BLaER1 treated with 17β-estradiol and CSF1 and Interleukin-3, amounts not matched to agents 10 nM and 100 nM (cell line): ENCODE data around the gene PAPOLB.

Source experiments
- H3K27ac ChIP-seq, 11 experiments: shearing (Covaris generic); formaldehyde crosslinking; 2 replicates each; pipeline ENCODE4 v1.8.1; 2022
- H3K27me3 ChIP-seq, 11 experiments: shearing (Covaris generic); formaldehyde crosslinking; 2 replicates each; pipeline ENCODE4 v1.8.1; 2022
- H3K36me3 ChIP-seq, 11 experiments: shearing (Covaris generic); formaldehyde crosslinking; 2 replicates each; pipeline ENCODE4 v1.8.1; 2022
- H3K4me1 ChIP-seq, 10 experiments: shearing (Covaris generic); formaldehyde crosslinking; 2 replicates each; pipeline ENCODE4 v1.8.1; 2022
- H3K4me2 ChIP-seq, 11 experiments: shearing (Covaris generic); formaldehyde crosslinking; 2 replicates each; pipeline ENCODE4 v1.8.1; 2022
- H3K4me3 ChIP-seq, 10 experiments: shearing (Covaris generic); formaldehyde crosslinking; 2 replicates each; pipeline ENCODE4 v1.8.1; 2022
- H3K9ac ChIP-seq, 11 experiments: shearing (Covaris generic); formaldehyde crosslinking; 2 replicates each; pipeline ENCODE4 v1.8.1; 2022
- H3K9me3 ChIP-seq, 11 experiments: shearing (Covaris generic); formaldehyde crosslinking; replicated peaks in 1 of 11; 2 replicates each; pipeline ENCODE4 v1.8.1; 2022
- H4K20me1 ChIP-seq, 11 experiments: shearing (Covaris generic); formaldehyde crosslinking; 2 replicates each; pipeline ENCODE4 v1.8.1; 2022
- Cebpa-rat ChIP-seq, 11 experiments: shearing (Covaris generic); IDR thresholded peaks; 2 replicates each; pipeline ENCODE4 v1.8.1; 2022

Gene PAPOLB

DNA sequence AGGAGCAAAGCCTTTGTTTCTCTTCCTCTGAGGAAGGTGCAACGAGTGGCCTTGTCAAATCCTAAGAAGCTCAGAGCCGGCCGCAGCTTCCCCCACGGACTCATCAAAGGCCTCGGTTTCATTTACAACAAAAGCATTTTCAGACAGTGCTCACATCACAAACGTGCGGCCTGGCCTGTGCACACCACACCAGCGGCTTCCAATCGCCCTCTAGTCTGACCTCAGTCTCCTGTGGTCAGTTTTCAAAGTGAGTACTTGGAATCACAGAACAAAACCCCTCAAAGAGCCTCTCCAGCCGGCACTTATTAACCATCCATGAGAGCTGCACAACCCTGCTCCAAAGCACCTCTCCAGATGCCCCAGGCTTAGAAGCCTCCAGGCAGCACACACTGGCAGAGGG is 18.4 kb upstream of the PAPOLB start:
- H3K4me1 ChIP-seq = peaks cover 27 to 70% (median 49%) of the 10 kb centered on the region in 10 experiments
- no peaks in the 10 kb centered on the region for H3K9me3 ChIP-seq
- peaks cover 0 to 5% (median 0%) of the 10 kb centered on the region in 11 experiments; a peak in 2 of 22 replicates for H4K20me1 ChIP-seq
- peak overlapping the region in 6 of 11 experiments; percentile 11 to 54 (median 40); a peak in 9 of 22 replicates for H3K27ac ChIP-seq
- H3K27me3 ChIP-seq = peaks cover 0 to 39% (median 0%) of the 10 kb centered on the region in 11 experiments; a peak in 8 of 22 replicates
- H3K4me2 ChIP-seq = peak overlapping the region; percentile 26 to 99 (median 83)
- peak overlapping the region in 3 of 10 experiments; percentile 23 to 33 (median 32); a peak in 6 of 20 replicates for H3K4me3 ChIP-seq
- H3K9ac ChIP-seq = peak overlapping the region in 8 of 11 experiments; percentile 19 to 68 (median 32); a peak in 13 of 22 replicates
- TF ChIP-seq Cebpa-rat (IDR thresholded peaks at IDR 0.05) = no peak
- H3K36me3 ChIP-seq = peaks cover 0 to 30% (median 15%) of the 10 kb centered on the region in 11 experiments; a peak in 11 of 22 replicates

DNA sequence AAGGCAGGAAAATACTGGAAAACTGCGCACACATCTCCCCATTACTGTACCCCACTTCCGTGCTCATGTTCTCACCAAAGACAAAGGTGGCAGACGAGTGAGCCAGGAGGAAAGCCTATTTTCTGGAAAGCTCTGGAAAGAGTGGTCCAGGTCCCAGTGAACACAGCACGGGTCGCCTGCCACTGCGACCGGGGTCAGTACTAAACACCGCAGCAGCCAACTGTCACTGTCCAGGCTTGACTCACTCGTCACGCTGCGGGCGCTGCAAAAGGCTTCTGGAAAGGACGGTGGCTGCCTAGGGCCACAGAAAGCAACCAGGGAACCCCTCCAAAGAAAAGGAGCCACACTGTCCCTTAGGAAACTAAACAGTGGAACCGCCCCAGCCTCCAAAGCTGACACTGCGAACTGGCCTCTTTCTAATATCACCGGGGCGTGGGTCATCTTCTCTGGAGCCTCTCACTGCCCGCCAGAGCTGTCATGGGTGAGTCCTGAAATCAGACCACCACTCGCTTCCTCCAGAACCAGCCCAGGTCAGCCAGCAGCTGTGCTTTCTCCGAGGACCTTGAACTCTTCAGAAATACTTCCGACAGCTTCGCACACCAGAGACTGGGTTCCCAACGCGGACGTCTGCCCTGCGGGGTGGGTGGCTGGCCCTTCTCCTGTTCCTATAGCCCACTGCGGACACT is 17.7 kb upstream of the PAPOLB start:
- peaks cover 27 to 70% (median 49%) of the 10 kb centered on the region in 10 experiments for H3K4me1 ChIP-seq
- H3K27ac ChIP-seq = peak overlapping the region in 6 of 11 experiments; percentile 11 to 54 (median 40); a peak in 9 of 22 replicates
- TF ChIP-seq Cebpa-rat (IDR thresholded peaks at IDR 0.05) = no peak

DNA sequence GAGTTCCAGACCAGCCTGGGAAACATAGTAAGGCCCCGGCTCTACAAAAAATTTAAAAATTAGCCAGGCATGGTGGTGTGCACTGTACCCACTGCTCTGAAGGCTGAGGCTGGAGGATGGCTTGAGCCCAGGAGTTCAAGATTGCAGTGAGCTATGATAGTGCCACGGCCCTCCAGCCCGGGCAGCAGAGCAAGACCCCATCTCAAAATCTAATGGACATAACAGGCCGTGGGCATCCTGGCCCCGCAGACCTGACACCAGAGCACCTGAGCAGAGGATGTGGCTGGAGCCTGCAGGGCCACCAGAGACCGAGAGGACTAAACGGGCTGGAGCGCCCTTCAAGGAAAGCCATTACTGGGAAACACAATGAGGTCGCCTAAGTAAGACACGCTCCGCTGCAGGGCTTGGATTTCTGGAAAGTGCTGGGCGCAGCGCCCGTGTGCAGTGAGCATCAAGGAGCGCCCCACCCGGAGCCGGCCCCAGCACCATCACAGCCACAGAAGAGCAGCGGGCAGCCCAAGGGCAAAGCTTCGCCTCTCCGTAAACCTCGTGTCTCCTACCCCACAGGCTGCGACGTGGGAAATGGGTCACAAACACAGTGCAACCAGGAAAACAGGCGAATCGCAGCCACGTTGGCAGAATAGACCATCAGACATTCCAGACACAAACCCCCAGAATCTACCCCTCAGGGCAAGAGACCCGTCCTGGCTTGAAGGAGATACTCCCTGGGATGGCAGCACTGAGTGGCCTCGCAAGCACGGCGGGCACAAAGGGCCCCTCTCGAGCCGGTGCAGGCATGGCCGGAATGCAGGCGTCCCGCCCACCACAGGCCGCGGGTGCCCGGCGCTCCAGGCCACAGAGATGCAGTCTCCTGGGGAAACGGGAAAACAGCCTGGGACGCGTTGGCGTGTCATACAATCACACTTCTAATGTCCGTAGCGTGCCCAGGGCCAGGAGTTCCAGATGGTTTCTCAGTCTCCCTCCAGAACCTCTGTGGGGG is 16.8 kb upstream of the PAPOLB start:
- Histone ChIP-seq H3K27ac (no peak overlapping the region), H3K9me3 (no peaks in the 10 kb centered on the region), H3K27me3 (peaks cover 0 to 39% (median 0%) of the 10 kb centered on the region in 11 experiments; a peak in 8 of 22 replicates), H3K36me3 (peaks cover 0 to 34% (median 15%) of the 10 kb centered on the region in 11 experiments; a peak in 11 of 22 replicates), H3K9ac (peak overlapping the region in 2 of 11 experiments; percentile 39 to 60; a peak in 1 of 22 replicates), H3K4me1 (peaks cover 27 to 72% (median 53%) of the 10 kb centered on the region in 10 experiments), H4K20me1 (peaks cover 0 to 5% (median 0%) of the 10 kb centered on the region in 11 experiments; a peak in 2 of 22 replicates), H3K4me2 (peak overlapping the region in 8 of 11 experiments; percentile 77 to 99 (median 84); a peak in 16 of 22 replicates), H3K4me3 (no peak overlapping the region)
- TF ChIP-seq Cebpa-rat (IDR thresholded peaks at IDR 0.05) = no peak

More for the DNA sequence above, 17.7 kb upstream of the PAPOLB start:
- H3K4me3 ChIP-seq = peak overlapping the region in 2 of 10 experiments; percentile 32 to 33; a peak in 5 of 20 replicates
- peak overlapping the region; percentile 26 to 99 (median 83) for H3K4me2 ChIP-seq
- no peaks in the 10 kb centered on the region for H3K9me3 ChIP-seq
- peak overlapping the region in 7 of 11 experiments; percentile 19 to 68 (median 36); a peak in 11 of 22 replicates for H3K9ac ChIP-seq
- H3K27me3 ChIP-seq = peaks cover 0 to 39% (median 0%) of the 10 kb centered on the region in 11 experiments; a peak in 8 of 22 replicates
- H3K36me3 ChIP-seq = peaks cover 0 to 31% (median 15%) of the 10 kb centered on the region in 11 experiments; a peak in 11 of 22 replicates
- peaks cover 0 to 5% (median 0%) of the 10 kb centered on the region in 11 experiments; a peak in 2 of 22 replicates for H4K20me1 ChIP-seq

DNA sequence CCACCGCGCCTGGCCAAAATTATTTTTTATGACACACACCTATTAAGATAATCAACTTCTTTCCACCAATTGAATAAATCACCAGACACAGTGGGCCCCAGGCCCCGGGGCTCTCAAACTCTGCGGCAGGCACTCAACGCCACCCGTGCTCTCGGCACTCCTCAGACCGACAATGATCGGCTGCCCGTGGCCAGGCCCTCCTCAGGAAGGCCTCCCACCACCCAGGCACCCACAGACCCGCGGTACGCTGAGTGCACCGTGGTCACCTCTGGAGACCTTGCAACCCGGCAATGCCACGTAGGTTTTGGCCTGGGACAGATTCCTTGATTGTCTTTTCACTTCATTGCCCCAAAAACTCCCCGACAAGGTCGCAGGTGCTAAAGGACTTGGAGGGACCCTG is 14.8 kb upstream of the PAPOLB start:
- peaks cover 29 to 79% (median 57%) of the 10 kb centered on the region in 10 experiments for H3K4me1 ChIP-seq

DNA sequence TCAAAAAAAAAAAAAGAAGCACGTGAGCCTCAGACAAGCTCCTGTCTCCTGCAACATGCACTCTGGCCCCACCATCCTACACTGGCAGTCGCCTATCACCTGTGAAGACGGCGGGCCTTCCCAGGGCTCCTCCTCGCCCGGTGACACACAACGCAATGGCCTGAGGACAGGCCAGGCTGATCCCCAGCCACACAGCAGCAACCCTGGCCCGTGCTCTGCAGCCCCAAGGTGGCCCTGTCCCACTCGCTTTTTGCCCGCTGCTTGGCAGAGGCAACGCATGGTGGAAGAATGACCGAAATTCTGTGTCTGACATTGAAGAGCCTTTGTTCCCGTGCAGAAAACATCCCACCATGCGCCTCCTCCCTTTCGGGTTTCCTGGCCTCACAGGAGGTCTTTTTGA is 13.6 kb upstream of the PAPOLB start:
- Histone ChIP-seq H3K36me3 (peaks cover 0 to 34% (median 15%) of the 10 kb centered on the region in 11 experiments; a peak in 11 of 22 replicates), H3K4me3 (no peak overlapping the region)
- TF ChIP-seq Cebpa-rat (IDR thresholded peaks at IDR 0.05) = no peak

More for the DNA sequence above, 14.8 kb upstream of the PAPOLB start:
- no peak for TF ChIP-seq Cebpa-rat (IDR thresholded peaks at IDR 0.05)
- Histone ChIP-seq H3K9ac (no peak overlapping the region), H3K27me3 (peaks cover 0 to 41% (median 8%) of the 10 kb centered on the region in 11 experiments; a peak in 13 of 22 replicates), H3K4me3 (no peak overlapping the region), H3K27ac (no peak overlapping the region), H3K4me2 (no peak overlapping the region), H3K9me3 (no peaks in the 10 kb centered on the region), H3K36me3 (peaks cover 0 to 34% (median 15%) of the 10 kb centered on the region in 11 experiments; a peak in 11 of 22 replicates), H4K20me1 (peaks cover 0 to 11% (median 3%) of the 10 kb centered on the region in 11 experiments; a peak in 7 of 22 replicates)

DNA sequence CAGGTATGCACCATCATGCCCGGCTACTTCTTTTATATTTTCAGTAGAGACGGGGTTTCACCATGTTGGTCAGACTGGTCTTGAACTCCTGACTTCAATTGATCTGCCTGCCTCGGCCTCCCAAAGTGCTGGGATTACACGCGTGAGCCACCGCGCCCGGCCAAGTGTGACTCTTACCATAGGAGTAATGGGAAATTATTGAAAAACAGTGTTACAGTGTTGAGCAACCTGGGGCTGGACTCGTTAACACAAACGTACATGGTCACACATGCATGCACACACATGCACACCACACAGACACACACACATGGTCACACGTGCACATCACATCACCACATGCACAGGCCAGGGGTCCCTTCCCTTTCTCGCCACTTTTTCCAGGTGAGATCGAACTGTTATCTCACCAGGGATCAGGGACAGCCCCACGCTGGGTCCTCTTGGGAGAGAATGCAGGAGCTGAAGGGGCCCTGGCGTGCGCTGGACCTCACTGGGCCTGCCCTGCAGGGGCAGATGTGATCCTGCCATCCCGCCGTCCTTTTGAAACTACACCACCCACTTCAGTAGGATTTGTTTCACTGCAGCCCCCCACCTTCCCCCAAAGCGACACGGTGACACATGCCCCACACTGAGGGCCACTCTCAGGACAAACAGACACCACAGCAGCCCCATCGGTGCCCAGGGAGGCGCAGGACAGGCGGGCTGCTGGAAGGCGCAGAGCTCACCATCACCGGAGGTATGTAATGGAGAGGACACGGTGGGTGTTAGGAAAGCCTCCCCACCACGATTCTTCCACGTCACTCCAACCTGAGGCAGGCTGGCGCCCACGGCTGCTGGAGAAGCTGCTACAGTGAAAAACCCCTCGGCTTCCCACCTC is 11.5 kb upstream of the PAPOLB start:
- H3K27ac ChIP-seq = peak overlapping the region in 1 of 11 experiments; percentile 14; a peak in 1 of 22 replicates
- H3K9ac ChIP-seq = no peak overlapping the region
- TF ChIP-seq Cebpa-rat (IDR thresholded peaks at IDR 0.05) = 0 out of 22 replicates have a peak, but pooled peaks of 1 of the 11 experiments have one; percentile 6
- peaks cover 0 to 9% (median 7%) of the 10 kb centered on the region in 11 experiments; a peak in 17 of 22 replicates for H3K9me3 ChIP-seq
- peak overlapping the region; percentile 46 to 87 (median 78); a peak in 20 of 22 replicates for H3K4me2 ChIP-seq
- H3K27me3 ChIP-seq = peaks cover 0 to 38% (median 17%) of the 10 kb centered on the region in 11 experiments; a peak in 13 of 22 replicates
- H4K20me1 ChIP-seq = peaks cover 0 to 19% (median 0%) of the 10 kb centered on the region in 11 experiments; a peak in 6 of 22 replicates
- no peak overlapping the region for H3K4me3 ChIP-seq
- peaks cover 0 to 30% (median 15%) of the 10 kb centered on the region in 11 experiments; a peak in 11 of 22 replicates for H3K36me3 ChIP-seq
- peaks cover 22 to 76% (median 54%) of the 10 kb centered on the region in 10 experiments for H3K4me1 ChIP-seq

More for the DNA sequence above, 13.6 kb upstream of the PAPOLB start:
- Histone ChIP-seq H3K4me2 (no peak overlapping the region), H3K27ac (no peak overlapping the region), H3K9ac (no peak overlapping the region), H3K4me1 (peaks cover 32 to 79% (median 58%) of the 10 kb centered on the region in 10 experiments), H4K20me1 (peaks cover 0 to 13% (median 2%) of the 10 kb centered on the region in 11 experiments; a peak in 7 of 22 replicates), H3K27me3 (peaks cover 0 to 49% (median 17%) of the 10 kb centered on the region in 11 experiments; a peak in 13 of 22 replicates), H3K9me3 (no peaks in the 10 kb centered on the region)
